ENCODE measurements around the gene AIFM3.
A peak's percentile ranks its signal among the peaks of the same experiment; 100 is the strongest.

Gene AIFM3

DNA sequence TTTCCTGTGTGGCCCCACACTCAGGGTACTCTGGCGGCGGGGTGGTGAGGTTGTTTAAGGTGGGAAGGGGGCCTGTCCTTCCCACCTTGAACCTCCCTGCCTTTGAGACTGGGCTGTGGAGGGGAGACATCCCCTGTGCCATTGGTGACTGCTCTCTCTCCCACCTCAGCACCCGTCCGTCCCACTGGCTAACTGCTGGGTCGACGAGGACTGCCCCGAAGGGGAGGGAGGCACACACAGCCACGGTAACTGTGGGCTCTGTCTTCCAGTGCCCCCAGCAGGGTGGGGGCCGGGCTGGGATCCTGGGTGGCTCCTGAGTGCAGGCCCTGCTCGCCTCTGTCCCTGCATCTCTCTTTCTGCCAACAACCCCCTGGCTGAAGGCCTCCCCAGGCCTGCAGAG lies 55.5 kb downstream of the AIFM3 start:
- DNase-seq: no peak
- Histone ChIP-seq H3K4me3 (ENCODE audit: low read depth in 1 of 2, low read length in 2 of 2) (no peak overlapping the region), H3K36me3 (ENCODE audit: insufficient read depth, low read length) (no peaks in the 10 kb centered on the region), H3K79me2 (ENCODE audit: insufficient read depth, low read length) (no peaks in the 10 kb centered on the region), H3K9ac (ENCODE audit: low read depth, low read length) (no peak overlapping the region), H3K27ac (ENCODE audit: low read length) (no peak overlapping the region), H4K20me1 (ENCODE audit: insufficient read depth, low read length) (no peaks in the 10 kb centered on the region), H3K9me3 (ENCODE audit: insufficient read depth, low read length, severe bottlenecking) (no peaks in the 10 kb centered on the region), H3K27me3 (ENCODE audit: insufficient read depth, low read length, poor library complexity) (no peaks in the 10 kb centered on the region), H3K4me1 (ENCODE audit: insufficient read depth, low read length) (peaks cover 10% of the 10 kb centered on the region), H2AFZ (ENCODE audit: low read depth, low read length) (no peak overlapping the region), H3K4me2 (ENCODE audit: insufficient read depth, low read length) (no peak overlapping the region)
- no peak for ATAC-seq (ENCODE audit: insufficient read depth, low read depth)
- TF ChIP-seq EZH2 (IDR thresholded peaks at IDR 0.05; ENCODE audit: borderline replicate concordance, low read depth, low read length, severe bottlenecking): no peak
- TF ChIP-seq, protein P1, sequence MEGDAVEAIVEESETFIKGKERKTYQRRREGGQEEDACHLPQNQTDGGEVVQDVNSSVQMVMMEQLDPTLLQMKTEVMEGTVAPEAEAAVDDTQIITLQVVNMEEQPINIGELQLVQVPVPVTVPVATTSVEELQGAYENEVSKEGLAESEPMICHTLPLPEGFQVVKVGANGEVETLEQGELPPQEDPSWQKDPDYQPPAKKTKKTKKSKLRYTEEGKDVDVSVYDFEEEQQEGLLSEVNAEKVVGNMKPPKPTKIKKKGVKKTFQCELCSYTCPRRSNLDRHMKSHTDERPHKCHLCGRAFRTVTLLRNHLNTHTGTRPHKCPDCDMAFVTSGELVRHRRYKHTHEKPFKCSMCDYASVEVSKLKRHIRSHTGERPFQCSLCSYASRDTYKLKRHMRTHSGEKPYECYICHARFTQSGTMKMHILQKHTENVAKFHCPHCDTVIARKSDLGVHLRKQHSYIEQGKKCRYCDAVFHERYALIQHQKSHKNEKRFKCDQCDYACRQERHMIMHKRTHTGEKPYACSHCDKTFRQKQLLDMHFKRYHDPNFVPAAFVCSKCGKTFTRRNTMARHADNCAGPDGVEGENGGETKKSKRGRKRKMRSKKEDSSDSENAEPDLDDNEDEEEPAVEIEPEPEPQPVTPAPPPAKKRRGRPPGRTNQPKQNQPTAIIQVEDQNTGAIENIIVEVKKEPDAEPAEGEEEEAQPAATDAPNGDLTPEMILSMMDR (IDR thresholded peaks at IDR 0.05; ENCODE audit: borderline replicate concordance, extremely low read depth, low read length, poor library complexity, severe bottlenecking): no peak

DNA sequence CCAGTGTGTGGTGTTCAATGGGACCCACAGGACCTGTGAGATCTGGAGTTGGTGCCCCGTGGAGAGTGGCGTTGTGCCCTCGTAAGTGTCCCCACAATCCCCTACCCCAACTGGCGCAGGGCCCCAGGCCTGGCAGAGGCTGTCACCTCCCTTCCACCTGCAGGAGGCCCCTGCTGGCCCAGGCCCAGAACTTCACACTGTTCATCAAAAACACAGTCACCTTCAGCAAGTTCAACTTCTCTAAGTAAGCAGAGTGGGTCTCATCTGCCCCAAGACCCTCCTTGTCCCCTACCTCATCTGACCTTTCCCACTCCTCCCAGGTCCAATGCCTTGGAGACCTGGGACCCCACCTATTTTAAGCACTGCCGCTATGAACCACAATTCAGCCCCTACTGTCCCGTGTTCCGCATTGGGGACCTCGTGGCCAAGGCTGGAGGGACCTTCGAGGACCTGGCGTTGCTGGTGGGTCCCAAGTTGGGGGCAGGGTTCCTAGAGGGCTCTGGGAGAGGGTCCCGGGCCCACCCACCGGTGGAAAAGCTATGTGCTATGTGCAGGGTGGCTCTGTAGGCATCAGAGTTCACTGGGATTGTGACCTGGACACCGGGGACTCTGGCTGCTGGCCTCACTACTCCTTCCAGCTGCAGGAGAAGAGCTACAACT lies 56.0 kb downstream of the AIFM3 start:
- ATAC-seq (ENCODE audit: insufficient read depth, low read depth) (no peak), DNase-seq (no peak)
- H4K20me1 ChIP-seq (ENCODE audit: insufficient read depth, low read length): no peaks in the 10 kb centered on the region
- H2AFZ ChIP-seq (ENCODE audit: low read depth, low read length): no peak overlapping the region
- no peaks in the 10 kb centered on the region for H3K27me3 ChIP-seq (ENCODE audit: insufficient read depth, low read length, poor library complexity)
- H3K36me3 ChIP-seq (ENCODE audit: insufficient read depth, low read length): no peaks in the 10 kb centered on the region
- H3K4me1 ChIP-seq (ENCODE audit: insufficient read depth, low read length): peaks cover 10% of the 10 kb centered on the region
- H3K27ac ChIP-seq (ENCODE audit: low read length): no peak overlapping the region
- H3K4me3 ChIP-seq (ENCODE audit: low read depth in 1 of 2, low read length in 2 of 2): no peak overlapping the region
- no peaks in the 10 kb centered on the region for H3K79me2 ChIP-seq (ENCODE audit: insufficient read depth, low read length)
- TF ChIP-seq EZH2 (IDR thresholded peaks at IDR 0.05; ENCODE audit: borderline replicate concordance, low read depth, low read length, severe bottlenecking): no peak
- TF ChIP-seq, protein P1 (IDR thresholded peaks at IDR 0.05; ENCODE audit: borderline replicate concordance, extremely low read depth, low read length, poor library complexity, severe bottlenecking): peak; percentile 21
- H3K9me3 ChIP-seq (ENCODE audit: insufficient read depth, low read length, severe bottlenecking): no peaks in the 10 kb centered on the region
- H3K4me2 ChIP-seq (ENCODE audit: insufficient read depth, low read length): no peak overlapping the region
- no peak overlapping the region for H3K9ac ChIP-seq (ENCODE audit: low read depth, low read length)

DNA sequence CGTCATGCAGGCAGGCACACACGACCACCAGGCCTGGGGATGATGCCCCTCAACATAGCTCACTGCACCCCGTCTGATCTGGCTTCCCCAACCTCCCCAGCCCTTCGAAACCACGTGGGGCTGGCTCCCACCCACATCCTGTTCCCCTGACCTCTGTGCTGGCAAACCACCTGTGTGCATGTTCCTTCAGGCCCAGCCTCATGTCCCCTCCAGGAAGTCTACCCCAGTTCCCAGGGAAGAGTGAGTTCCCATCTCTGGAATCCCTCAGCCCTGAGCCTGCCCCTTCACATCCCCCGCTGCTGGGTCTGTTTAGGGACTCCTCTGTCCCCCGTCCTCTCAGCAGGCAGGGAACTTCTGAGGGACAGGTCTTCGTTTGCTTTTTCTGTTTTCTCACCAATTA lies 58.2 kb downstream of the AIFM3 start:
- no peak overlapping the region for H3K4me3 ChIP-seq (ENCODE audit: low read depth in 1 of 2, low read length in 2 of 2)
- H2AFZ ChIP-seq (ENCODE audit: low read depth, low read length): 0 out of 2 replicates have a peak overlapping the region, but pooled peaks have one; percentile 17

More for the DNA sequence above, 58.2 kb downstream of the AIFM3 start:
- peaks cover 10% of the 10 kb centered on the region for H3K4me1 ChIP-seq (ENCODE audit: insufficient read depth, low read length)
- H3K9ac ChIP-seq (ENCODE audit: low read depth, low read length): no peak overlapping the region
- H3K27me3 ChIP-seq (ENCODE audit: insufficient read depth, low read length, poor library complexity): no peaks in the 10 kb centered on the region
- H3K27ac ChIP-seq (ENCODE audit: low read length): no peak overlapping the region
- no peak overlapping the region for H3K4me2 ChIP-seq (ENCODE audit: insufficient read depth, low read length)
- no peaks in the 10 kb centered on the region for H3K9me3 ChIP-seq (ENCODE audit: insufficient read depth, low read length, severe bottlenecking)
- H4K20me1 ChIP-seq (ENCODE audit: insufficient read depth, low read length): no peaks in the 10 kb centered on the region
- no peaks in the 10 kb centered on the region for H3K79me2 ChIP-seq (ENCODE audit: insufficient read depth, low read length)
- ATAC-seq (ENCODE audit: insufficient read depth, low read depth): peak; percentile 79
- TF ChIP-seq, protein P1 (IDR thresholded peaks at IDR 0.05; ENCODE audit: borderline replicate concordance, extremely low read depth, low read length, poor library complexity, severe bottlenecking): no peak
- TF ChIP-seq EZH2 (IDR thresholded peaks at IDR 0.05; ENCODE audit: borderline replicate concordance, low read depth, low read length, severe bottlenecking): no peak
- peak; percentile 55 for DNase-seq
- H3K36me3 ChIP-seq (ENCODE audit: insufficient read depth, low read length): no peaks in the 10 kb centered on the region
